Inferior parietal cortex (tissue), 1 donor: ENCODE data around the gene RCC1.
"Not testable (repeated sequence)": the region's sequence is repeated elsewhere in the genome, so short reads cannot be mapped to it uniquely, and the experiment has no call there.

Source experiments
- DNase-seq: peaks from one replicate; pipeline ENCODE4 v3.0.0-alpha.2; 2016; ENCODE audit errors: extremely low spot score

Gene RCC1

DNA sequence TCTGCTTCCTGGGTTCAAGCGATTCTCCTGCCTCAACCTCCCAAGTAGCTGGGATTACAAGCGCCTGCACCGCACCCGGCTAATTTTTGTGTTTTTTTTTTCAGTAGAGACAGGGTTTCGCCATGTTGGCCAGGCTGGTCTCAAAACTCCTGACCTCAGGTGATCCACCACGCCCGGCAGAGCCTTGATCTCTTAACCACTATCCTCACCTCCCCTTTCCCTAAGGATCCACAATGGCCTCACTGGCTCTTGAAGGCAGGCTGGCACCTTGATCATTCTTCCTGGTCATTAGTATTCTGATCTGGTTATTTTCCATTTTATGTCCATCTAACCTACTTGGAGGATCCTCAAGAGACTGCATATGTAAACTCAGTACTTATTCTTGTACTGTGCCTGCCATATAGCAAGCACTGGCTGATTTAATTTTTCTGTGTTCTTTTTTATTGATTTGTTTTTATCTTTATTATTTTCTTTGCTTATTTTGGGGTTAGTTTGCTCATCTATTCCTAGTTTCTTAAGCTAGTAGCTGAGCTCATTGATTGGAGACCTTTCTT, 6.3 kb downstream of the RCC1 start:
- no peak for DNase-seq

DNA sequence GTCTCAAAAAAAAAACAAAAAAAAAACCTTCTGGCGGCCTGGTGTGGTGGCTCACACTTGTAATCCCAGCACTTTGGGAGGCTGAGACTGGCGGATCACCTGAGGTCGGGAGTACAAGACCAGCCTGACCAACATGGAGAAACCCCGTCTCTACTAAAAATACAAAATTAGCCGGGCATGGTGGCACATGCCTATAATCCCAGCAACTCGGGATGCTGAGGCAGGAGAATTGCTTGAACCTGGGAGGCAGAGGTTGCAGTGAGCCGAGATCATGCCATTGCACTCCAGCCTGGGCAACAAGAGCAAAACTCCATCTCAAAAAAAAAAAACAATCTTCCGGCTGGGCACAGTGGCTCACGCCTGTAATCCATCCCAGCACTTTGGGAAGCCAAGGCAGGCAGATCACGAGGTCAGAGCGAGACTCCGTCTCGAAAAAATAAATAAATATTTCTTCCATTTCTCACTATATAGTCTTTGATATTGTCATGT, 8.6 kb downstream of the RCC1 start:
- DNase-seq, result not testable (repeated sequence)

DNA sequence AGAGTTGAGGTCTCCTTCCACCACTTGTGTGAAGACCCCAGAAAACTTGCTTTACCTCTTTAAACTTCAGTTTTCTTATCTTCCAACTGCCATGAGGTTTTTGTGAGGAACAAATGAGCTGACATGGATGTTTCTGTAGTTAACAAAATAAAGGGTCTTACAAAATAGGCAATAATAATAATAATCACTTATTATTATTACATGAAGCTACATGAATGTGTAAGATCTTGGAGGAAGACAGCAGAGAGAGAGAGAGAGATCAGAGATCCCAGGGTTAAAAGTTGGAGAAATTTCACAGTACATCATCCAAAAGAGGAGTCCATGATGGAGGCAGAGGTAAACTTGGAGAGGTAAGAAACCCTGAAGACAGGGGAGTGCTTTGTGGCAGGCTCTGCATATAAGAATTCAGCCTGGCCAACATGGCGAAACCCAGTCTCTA, 10.7 kb downstream of the RCC1 start:
- no peak for DNase-seq

DNA sequence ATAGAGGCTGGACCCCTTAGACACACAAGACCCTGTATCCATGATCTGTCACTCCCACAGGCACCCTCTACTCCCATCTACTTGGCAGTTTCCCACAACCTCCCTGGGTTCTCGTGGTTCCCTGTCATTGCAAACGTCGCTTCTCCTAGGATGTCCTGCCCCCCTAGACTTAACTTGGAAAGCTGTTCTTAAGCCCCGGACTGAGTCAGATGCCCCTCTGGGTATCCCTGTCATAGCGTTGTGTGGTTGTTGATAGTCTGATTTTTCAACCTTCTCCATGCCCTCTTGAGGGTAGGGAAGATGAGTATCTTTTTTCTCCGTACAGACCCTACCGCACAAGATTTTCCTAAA, 11.8 kb downstream of the RCC1 start:
- no peak for DNase-seq

DNA sequence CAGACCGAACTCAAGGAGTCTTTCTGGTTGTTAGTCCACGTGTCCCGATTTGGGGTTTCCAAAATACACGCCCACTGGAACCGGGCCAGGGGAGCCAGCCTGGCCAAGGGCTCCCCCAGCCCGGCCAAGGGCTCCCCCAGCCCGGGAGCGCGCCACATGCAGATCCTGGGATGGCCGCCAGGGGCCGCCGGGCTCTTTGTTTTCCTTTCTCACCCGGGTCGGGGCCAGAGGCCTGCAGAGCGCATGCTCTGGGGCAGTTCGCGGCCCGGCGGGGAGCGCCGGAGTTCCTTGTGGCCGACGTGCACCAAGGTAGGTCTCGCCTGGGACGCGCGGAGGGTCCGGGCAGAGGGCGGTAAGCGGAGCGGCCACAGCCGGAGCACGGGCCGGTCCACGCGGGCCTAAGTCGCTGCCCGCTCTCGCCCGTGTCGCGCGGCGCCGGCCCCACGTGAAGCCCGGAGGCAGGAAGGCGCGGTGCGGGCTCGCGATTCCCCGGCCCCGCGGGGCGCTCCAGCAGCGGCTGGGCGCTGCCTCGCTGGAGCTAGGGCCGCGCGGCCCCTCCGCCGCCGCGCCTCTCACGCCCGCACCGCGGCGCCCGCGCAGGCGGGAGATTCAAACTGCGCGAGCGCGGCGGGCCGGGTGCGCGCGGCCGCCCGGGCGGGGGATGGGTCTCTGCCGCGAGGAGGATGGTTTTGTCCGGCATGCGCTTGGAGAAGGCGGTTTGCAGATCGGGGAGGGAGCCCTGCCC, 12.3 kb downstream of the RCC1 start:
- DNase-seq, result peak; percentile 89

DNA sequence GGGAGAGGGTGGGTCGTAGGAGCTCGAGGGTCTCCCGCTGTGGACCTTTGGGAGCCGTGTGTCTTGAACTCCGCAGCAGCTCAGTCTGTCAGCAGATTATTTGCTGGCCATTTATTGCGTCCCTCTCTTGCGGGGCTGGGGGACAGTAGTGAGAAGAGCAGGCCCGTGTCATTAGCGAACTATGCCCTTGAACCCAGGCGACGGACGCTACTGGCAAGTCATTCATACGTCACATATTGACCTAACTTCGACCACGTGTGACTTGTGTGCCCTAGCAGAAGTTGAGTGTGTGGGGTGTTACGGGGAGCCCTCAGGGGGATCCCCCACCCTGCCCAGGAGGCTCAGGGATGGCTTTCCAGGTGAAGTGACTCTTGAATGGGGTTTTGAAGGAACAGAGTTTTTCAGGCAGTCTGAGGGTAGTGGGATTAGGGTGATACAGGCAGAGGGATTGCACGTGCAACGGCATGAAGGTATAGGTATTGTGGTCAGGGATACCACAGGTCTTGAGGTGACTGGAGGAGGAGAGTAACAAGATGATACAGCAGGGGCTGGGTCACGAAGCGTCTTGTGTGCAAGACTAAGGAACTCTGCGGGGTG, 13.0 kb downstream of the RCC1 start:
- DNase-seq, result no peak

DNA sequence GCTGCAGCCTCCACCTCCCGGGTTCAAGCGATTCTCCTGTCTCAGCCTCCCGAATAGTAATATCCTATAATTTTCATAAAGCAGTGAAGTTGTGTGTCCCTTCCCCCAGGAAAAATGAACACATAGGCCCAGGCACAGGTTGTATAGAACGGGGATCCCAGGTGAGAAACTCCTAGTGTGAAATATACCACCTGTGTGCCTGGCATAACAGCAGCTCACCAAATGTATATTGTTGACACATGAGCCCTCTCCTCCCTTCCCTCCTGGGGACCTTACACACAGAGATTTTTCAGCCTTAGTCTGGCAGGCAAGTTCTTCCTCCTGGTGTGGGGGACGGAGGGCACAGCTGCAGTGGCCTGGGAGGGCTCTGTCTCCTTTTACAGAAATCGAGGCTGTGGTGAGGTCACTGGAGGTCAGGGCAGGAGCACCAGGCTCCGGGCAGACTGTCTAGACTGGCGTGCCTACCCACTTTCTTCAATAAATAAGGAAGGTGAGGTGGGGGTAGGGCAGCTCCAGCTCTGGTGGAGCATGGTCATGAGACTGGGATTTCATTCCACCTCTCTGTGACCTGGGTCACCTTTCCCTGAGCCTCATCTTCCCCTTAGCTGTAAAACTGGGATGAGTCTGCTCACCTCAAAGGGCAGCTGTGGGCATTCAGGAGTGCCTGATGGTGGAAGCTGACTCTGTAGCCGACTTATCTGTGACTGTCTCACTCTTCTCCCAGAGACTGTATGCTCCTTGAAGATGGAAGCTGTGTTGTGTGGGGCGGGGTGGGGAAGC, 14.3 kb downstream of the RCC1 start:
- DNase-seq, result no peak

DNA sequence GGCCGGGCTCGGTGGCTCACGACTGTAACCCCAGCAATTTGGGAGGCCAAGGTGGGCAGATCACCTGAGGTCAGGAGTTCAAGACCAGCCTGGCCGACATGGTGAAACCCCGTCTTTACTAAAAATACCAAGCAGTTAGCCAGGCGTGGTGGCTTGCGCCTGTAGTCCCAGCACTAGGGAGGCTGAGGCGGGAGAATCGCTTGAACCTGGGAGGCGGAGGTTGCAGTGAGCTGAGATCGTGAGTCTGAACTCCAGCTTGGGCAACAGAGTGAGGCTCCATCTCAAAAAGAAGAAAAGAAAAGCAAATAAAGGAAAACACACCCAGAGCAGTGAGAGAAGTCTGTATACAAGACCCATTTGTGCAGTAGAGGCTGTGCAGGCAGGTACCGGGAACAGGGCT, 15.0 kb downstream of the RCC1 start:
- DNase-seq, result not testable (repeated sequence)

DNA sequence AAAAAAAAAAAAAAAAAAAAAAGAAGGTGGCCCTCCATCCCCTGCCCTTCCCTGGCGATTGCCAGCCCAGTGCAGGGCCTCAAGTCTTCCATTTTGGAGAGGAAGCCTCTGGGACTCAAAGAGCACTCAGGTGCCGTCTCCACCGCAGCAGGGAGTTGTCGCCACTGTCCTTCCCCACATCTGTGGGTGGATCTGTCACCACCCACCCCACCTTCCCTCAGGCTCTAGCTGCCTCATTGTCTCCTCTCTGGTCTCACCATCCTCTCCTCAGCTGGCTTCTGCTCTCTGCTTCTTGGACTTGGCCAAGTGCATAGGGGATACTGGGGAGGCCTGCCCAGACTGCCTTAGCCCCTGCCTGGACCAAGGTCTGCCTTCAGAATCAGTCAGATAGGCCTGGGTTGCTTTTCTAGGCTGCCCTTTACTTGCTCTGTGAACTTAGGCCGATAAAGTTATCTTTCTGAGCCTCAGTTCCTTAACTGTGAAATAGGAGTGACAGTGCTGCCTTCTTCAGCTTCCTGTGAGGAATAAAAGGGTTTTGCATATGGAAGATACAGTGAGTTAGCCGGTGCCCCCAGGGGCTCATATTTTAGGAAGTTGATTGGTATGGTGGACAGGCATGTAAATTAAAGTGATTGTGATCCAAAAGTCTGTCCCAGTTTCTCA, 15.8 kb downstream of the RCC1 start:
- DNase-seq, result no peak

DNA sequence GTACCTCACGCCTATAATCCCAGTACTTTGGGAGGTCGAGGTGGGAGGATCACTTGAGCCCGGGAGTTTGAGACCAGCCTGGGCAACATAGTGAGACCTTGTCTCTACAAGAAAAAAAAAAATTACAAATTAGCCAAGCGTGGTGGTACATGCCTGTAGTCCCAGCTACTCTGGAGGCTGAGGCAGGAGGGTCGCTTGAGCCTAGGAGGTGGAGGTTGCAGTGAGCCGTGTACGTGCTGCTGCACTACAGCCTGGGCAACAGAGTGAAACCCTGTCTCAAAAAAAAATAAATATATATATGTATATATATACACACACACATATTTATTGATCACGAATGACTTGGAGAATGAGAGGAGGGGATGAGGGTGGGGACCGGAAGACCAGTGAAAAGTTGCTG, 16.7 kb downstream of the RCC1 start:
- not testable (repeated sequence) for DNase-seq

DNA sequence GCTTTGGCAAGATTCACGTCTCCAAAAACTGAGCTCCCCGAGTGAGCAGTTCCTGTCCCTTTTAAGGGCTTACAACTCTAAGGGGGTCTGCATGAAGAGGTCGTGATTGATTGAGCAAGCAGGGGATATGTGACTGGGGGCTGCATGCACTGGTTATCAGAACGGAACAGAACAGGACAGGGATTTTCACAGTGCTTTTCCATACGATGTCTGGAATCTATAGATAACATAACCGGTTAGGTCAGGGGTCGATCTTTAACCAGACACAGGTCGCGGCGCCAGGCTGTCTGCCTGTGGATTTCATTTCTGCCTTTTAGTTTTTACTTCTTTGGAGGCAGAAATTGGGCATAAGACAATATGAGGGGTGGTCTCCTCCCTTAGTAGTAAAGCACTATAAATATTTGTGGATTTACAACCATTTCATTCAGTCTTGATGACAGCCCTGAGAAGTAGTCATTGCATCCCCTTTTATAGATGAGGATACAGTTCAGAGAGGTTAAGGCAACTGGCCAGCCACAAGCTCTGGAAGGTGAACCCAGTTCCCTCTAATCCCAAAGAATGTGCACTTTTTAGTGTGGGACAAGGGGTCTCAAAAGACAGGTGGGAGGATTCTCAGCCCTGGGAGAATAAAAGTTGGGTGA, 19.3 kb downstream of the RCC1 start:
- DNase-seq, result not testable (repeated sequence)

DNA sequence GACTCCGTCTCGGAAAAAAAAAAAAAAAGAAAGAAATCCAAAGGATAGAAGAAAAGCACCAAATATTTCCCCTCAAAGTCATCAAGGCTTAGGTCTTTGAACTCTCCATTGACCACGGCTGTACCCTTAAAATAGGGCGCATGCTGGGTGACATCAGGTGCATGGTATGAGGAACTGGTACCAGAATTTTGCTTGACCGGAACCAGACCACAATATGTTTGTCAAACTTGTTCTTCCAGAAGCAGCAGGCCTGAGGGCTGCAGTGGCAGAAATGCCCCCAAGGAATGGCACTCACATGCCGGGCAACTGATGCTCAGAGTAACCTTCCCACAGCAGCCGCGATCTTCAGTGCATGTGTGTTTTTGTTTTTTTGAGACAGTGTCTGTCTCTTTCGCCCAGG, 21.0 kb downstream of the RCC1 start:
- no peak for DNase-seq

DNA sequence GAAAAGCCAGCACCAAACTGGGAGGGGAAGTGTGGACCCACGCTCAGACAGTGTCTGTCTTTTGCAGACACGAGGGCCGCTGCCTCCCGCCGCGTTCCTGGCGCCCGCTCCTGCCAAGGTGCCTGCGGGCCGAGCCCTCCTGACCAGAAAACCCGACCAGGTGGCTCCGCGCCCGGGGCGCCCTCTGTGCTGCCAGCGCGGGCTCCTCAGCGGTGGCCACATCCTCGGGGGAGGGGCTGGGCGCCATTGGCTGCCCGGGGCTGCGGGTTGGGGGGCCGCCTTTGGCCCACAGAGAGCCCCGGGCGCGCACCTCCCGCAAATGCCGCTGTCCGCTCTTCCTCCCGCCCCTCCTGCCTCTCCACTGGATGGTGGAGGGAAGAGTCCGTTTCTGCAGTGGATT, 24.6 kb downstream of the RCC1 start:
- no peak for DNase-seq

DNA sequence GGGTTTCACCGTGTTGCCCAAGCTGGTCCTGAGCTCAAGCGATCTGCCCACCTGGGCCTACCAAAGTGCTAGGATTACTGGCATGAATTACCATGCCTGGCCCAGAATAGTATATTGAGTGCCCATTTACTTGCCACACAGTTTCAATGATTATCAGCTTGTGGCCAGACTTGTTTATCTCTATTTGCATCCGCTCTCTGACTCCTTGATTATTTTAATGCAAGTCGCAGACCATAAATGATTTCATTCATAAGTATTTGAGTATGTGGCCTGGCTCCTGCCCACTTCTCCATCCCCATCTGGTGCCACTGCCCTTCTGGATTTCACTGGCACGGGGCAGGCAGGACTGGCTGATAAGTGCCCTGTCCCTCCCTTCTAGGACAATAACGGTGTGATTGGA, 28.8 kb downstream of the RCC1 start:
- no peak for DNase-seq

DNA sequence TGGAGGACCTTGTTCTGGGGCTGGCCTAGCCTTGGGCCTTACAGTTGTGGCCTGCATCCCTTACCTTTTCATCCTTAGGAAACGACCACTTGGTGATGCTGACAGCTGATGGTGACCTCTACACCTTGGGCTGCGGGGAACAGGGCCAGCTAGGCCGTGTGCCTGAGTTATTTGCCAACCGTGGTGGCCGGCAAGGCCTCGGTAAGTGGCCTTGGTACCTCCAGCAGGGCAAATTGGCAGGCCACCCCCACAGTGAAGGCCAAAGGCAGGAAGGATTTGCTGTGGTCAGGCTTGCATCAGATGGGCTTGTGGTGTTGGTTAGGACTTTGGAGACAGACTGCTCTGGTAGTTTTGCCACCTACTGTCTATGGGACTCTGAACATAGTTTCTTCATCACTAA, 29.3 kb downstream of the RCC1 start:
- no peak for DNase-seq

DNA sequence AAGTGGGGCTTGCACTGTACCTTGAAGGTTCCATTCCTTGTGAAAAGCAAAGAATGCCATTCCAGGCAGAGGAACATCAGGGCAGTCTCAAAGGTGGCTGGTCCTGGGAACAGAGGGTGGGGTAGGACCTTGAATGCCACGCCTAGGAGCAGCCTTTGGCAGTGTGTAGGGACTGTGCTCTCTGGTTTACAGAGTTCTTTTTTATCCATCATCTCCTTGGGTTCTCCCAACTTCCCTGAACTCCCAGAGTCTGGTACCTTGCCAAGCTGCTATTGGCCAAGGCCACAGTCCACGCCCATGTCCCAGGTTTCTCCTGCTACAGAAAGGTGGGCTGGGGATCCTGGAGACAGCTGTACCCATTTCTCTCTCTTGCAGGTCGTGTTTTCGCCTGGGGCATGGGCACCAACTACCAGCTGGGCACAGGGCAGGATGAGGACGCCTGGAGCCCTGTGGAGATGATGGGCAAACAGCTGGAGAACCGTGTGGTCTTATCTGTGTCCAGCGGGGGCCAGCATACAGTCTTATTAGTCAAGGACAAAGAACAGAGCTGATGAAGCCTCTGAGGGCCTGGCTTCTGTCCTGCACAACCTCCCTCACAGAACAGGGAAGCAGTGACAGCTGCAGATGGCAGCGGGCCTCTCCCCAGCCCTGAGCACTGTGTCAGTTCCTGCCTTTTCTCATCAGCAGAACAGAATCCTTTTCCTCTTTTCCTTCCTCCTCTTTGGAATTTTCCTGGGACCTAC, 31.8 kb downstream of the RCC1 start:
- no peak for DNase-seq

DNA sequence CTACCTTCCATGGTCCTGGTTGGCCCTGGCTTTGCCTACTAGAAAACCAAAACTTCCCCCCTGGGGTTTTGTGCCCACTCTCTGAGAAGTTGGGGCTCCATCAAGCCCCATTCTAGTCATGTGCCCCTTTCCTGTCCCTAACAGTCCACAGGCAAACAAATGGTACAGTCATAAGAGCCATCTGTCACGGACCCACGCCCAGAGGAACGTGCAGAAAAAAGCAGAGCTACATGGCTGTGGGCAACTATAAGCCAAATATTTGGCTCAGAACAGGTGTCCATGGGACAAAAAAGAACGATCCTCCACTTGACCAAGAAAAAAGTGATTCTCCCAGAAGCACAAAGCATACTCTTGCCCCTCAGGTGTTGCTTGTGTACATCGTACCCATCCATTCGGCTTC, 32.4 kb downstream of the RCC1 start:
- no peak for DNase-seq

DNA sequence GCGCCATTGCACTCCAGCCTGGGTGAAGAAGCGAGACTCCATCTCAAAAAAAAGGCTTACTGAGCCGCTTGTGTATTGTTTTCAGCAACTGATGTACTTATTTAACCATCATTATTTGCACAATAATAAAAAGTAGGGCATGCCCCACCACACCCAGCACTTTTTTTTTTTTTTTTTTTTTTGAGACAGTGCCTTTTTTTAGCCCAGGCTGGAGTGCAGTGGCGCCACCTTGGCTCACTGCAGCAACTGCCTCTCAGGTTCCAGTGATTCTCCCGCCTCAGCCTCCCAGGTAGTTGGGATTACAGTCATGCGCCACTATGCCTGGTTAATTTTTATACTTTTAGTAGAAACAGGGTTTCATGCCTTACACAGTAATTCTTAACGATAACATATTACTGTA, 34.8 kb downstream of the RCC1 start:
- no peak for DNase-seq

DNA sequence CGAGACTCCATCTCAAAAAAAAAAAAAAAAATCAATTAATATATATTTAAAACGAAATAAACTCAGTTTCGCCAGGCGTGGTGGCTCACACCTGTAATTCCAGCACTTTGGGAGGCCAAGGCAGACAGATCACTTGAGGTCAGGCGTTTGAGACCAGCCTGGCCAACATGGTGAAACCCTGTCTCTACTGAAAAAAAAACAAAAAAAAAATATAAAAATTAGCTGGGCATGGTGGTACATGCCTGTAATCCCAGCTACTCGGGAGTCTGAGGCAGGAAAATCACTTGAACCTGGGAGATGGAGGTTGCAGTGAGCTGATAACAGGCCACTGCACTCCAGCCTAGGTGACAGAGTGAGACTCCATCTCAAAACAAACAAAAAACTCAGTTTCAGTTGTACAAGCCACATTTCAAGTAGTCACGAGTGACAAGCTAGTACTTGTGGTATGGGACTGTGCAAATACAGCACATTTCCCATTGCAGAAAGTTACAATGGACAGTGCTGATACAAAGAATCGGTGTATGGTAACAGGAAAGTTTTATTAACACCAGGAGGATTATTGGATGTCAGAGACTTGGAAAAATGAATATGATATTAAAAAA, 35.7 kb downstream of the RCC1 start:
- not testable (repeated sequence) for DNase-seq

DNA sequence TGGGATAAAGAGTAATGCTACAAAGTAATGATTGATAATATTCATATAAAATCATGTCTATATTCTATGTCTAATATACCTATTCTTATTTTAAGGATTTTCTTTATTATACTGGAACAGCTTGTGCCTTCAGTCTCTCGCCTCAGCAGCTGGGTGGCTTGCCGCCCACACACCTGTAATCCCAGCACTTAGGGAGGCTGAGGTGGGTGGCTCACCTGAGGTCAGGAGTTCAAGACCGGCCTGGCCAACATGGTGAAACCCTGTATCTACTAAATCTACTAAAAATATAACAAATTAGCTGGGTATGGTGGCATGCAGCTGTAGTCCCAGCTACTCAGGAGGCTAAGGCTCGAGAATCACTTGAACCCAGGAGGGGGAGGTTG, 39.4 kb downstream of the RCC1 start:
- no peak for DNase-seq
